ENCODE measurements around the gene AIF1. TPM values are rescaled to one million over a fixed set of nuclear protein-coding genes. Genes with fewer than 3 reads are reported as not detected.

Gene AIF1
- polyA plus RNA-seq, 1 donor (not counting 4 experiments of a cell fraction or from before 2014, with no cell fraction given): not detected

DNA sequence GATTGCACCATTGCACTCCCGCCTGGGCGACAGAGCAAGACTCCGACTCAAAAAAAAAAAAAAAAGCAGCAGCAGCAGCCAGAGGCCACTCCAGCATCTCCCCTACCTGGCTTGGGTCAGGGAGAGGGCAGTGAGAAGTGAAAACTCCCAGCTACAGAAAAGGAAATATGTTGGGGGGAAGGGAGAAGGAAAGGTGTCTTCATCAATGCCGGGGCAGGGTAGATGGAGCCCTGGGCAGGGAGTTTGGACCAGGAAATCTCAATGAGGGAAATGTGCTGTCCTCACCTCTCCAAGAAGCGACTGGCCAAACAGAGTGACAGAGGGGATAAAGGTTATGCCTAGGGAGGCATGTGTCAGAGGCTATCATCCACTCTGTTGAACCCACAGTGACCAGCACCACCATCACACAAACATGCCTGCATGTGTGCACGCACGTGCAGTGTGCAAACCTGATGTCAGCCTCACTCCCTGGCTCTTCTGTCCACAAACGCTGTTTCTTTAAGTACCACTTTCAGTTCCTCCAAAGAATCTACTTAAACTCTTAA, 887 bp upstream of the AIF1 start:
- Histone ChIP-seq H3K4me3 (ENCODE audit: control insufficient read depth in 2 of 3, extremely low read depth in 1 of 3, insufficient read depth in 2 of 3, low read depth in 1 of 3, low read length in 3 of 3) (no peak overlapping the region), H3K9me3 (ENCODE audit: control insufficient read depth, low read depth, low read length) (no peaks in the 10 kb centered on the region), H4K20me1 (ENCODE audit: control insufficient read depth, extremely low read depth, insufficient read depth, low read length) (no peaks in the 10 kb centered on the region), H3K9ac (ENCODE audit: control insufficient read depth, extremely low read depth, insufficient read depth, low read length) (no peak overlapping the region), H3K27ac (ENCODE audit: control insufficient read depth, insufficient read depth, low read length) (no peak overlapping the region), H3K4me2 (ENCODE audit: control insufficient read depth, extremely low read depth, insufficient read depth, low read depth, low read length) (no peak overlapping the region), H3K27me3 (ENCODE audit: control insufficient read depth, extremely low read depth, insufficient read depth, low read length) (no peaks in the 10 kb centered on the region), H2AFZ (ENCODE audit: control insufficient read depth, low read length) (no peak overlapping the region), H3K4me1 (ENCODE audit: control insufficient read depth, extremely low read depth, insufficient read depth, low read length) (no peaks in the 10 kb centered on the region), H3K79me2 (ENCODE audit: control insufficient read depth, insufficient read depth, low read length) (no peaks in the 10 kb centered on the region), H3K9me1 (ENCODE audit: control insufficient read depth, extremely low read depth, insufficient read depth, low read length) (no peaks in the 10 kb centered on the region), H3K36me3 (ENCODE audit: control insufficient read depth in 2 of 2, extremely low read depth in 1 of 2, insufficient read depth in 2 of 2, low read length in 2 of 2) (no peaks in the 10 kb centered on the region)
- no peak for FAIRE-seq
- dilution Hi-C loops (cut with MboI; ENCODE audit: extremely low pct_ligation_motif_present, low sequenced_read_pairs): no loop called here
- no peak for DNase-seq (ENCODE audit: low read depth, low spot score)
- no peak for TF ChIP-seq EZH2 (IDR thresholded peaks at IDR 0.05; ENCODE audit: low read length)
- TF ChIP-seq, protein P1, sequence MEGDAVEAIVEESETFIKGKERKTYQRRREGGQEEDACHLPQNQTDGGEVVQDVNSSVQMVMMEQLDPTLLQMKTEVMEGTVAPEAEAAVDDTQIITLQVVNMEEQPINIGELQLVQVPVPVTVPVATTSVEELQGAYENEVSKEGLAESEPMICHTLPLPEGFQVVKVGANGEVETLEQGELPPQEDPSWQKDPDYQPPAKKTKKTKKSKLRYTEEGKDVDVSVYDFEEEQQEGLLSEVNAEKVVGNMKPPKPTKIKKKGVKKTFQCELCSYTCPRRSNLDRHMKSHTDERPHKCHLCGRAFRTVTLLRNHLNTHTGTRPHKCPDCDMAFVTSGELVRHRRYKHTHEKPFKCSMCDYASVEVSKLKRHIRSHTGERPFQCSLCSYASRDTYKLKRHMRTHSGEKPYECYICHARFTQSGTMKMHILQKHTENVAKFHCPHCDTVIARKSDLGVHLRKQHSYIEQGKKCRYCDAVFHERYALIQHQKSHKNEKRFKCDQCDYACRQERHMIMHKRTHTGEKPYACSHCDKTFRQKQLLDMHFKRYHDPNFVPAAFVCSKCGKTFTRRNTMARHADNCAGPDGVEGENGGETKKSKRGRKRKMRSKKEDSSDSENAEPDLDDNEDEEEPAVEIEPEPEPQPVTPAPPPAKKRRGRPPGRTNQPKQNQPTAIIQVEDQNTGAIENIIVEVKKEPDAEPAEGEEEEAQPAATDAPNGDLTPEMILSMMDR (optimal IDR thresholded peaks at IDR 0.05 in 1 of 3, IDR thresholded peaks at IDR 0.05 in 1 of 3, conservative IDR thresholded peaks at IDR 0.05 in 1 of 3; ENCODE audit: extremely low read depth in 1 of 3, insufficient read depth in 2 of 3, low read length in 3 of 3): no peak

GRCh38 chr6:31615748-31616147, 714 bp downstream of the AIF1 start:
- no peak overlapping the region for H3K4me3 ChIP-seq (ENCODE audit: control insufficient read depth in 2 of 3, extremely low read depth in 1 of 3, insufficient read depth in 2 of 3, low read depth in 1 of 3, low read length in 3 of 3)
- dilution Hi-C loops (cut with MboI; ENCODE audit: extremely low pct_ligation_motif_present, low sequenced_read_pairs): no loop called here

More at GRCh38 chr6:31615748-31616147, 714 bp downstream of the AIF1 start:
- TF ChIP-seq EZH2 (IDR thresholded peaks at IDR 0.05; ENCODE audit: low read length): no peak
- TF ChIP-seq, protein P1 (optimal IDR thresholded peaks at IDR 0.05 in 1 of 3, IDR thresholded peaks at IDR 0.05 in 1 of 3, conservative IDR thresholded peaks at IDR 0.05 in 1 of 3; ENCODE audit: extremely low read depth in 1 of 3, insufficient read depth in 2 of 3, low read length in 3 of 3): no peak
- Histone ChIP-seq H3K9me3 (ENCODE audit: control insufficient read depth, low read depth, low read length) (no peaks in the 10 kb centered on the region), H2AFZ (ENCODE audit: control insufficient read depth, low read length) (no peak overlapping the region), H3K4me1 (ENCODE audit: control insufficient read depth, extremely low read depth, insufficient read depth, low read length) (no peaks in the 10 kb centered on the region), H3K79me2 (ENCODE audit: control insufficient read depth, insufficient read depth, low read length) (no peaks in the 10 kb centered on the region), H3K36me3 (ENCODE audit: control insufficient read depth in 2 of 2, extremely low read depth in 1 of 2, insufficient read depth in 2 of 2, low read length in 2 of 2) (no peaks in the 10 kb centered on the region), H4K20me1 (ENCODE audit: control insufficient read depth, extremely low read depth, insufficient read depth, low read length) (no peaks in the 10 kb centered on the region), H3K9me1 (ENCODE audit: control insufficient read depth, extremely low read depth, insufficient read depth, low read length) (no peaks in the 10 kb centered on the region), H3K27me3 (ENCODE audit: control insufficient read depth, extremely low read depth, insufficient read depth, low read length) (no peaks in the 10 kb centered on the region), H3K9ac (ENCODE audit: control insufficient read depth, extremely low read depth, insufficient read depth, low read length) (no peak overlapping the region), H3K4me2 (ENCODE audit: control insufficient read depth, extremely low read depth, insufficient read depth, low read depth, low read length) (no peak overlapping the region), H3K27ac (ENCODE audit: control insufficient read depth, insufficient read depth, low read length) (no peak overlapping the region)
- DNase-seq (ENCODE audit: low read depth, low spot score) (no peak), FAIRE-seq (no peak)
